Colon (tissue), 2 donors: ENCODE measurements around the gene KRT15.

ENCODE experiments used
- FAIRE-seq: peaks from 2 replicates; lab custom pipeline; 2012; peaks lifted over from hg19 to GRCh38; lab: Jason Lieb, UNC
- donor health status: control.
- donor health status: control.

KRT15 gene

DNA sequence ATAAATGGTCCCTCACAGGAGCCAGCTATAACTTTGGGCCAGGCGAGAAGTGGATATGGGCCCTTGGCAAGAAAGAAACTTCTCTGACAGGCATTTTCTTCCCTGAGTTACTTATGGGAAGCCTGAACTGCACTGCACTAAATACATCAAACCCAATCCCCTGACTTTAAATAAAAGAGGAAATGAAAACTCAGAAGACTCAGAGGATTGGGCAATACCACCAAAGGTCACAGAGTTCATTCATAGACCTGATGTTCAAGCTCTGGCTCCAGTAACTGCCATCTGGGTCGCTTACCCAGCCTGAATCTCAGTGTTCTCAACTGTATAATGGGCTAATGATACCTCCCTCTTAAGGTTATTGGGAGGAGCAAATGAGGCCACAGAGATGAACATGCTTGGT, 38.6 kb downstream of the KRT15 start:
- FAIRE-seq = no peak

DNA sequence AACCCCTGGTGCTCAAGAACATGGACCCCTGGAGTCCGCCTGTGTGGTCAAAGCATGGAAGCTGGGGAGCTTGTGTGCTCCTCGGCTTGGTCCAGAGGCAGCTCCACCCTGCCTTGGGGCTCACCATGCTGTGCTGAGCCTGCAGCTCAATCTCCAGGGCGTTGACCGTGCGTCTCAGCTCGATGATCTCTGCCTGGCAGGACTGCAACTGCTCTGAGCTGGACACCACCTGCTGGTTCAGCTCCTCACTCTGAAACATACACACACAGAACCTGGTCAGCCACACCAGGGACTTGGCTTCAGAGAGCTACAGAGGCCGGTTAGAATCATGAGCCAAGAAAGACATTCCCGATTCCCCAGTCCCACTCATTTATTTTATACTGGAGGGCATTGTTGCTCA, 40.5 kb downstream of the KRT15 start:
- FAIRE-seq = no peak

DNA sequence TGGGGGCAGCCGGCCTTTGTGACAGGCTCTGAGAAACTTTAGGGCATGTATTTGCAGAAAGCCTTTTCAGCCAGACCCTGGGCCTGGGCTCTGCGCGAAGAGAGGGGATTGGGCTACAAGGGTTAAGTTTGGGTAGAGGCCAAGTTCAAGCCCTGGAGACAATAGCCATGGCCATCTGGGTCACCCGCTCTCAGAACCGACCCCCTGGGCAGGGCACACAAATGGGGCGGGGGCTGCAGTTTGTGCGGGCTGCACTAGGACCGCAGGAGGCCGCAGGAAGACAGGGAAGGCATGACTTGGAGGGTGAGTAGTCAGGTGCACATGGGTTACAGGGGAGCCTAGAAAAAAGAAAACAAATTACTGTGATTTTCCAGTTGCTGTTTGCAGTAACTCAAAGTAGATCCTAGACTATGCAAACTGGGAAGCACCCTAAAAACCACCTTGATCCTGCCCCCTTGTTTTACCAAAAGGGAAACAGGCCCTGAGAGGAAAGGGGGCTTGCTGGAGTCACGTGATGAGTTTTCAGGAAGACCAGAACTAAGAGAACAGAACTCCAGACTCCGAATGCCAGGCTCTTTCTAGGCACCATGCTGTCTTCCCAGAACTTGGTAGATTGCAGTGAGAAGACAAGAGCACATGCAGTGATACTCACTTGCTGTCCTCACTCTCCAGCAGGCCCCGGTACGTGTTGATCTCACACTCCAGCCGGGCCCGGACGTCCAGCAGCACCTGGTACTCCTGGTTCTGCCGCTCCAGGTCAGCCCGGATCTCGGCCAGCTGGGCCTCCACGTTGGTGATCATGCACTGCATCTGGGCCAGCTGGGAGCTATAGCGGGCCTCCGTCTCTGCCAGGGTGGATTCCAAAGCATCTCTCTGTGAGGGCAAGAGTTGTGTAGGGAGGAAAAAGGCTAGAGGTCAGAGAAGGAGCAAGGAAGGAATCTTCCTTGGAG, 41.5 kb downstream of the KRT15 start:
- FAIRE-seq = no peak

DNA sequence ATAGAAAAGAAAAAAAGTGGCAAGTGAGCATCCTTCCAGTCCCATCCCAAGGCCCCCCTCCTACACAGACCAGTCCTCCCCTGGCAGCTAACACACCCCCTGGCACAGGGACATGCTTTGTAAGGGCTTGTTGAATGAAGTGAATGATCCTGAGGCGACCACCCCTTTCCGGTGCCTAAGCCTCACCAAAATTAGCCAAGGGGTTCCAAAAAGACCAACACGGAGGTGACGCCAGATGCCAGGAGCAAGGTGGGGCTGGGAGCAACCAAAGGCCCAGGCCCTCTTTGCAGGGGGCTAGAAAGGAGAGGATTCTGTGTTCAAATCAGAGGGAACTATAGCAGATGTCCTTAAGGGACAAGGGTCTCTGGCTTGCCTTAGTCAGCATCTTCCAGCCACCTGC, 43.3 kb downstream of the KRT15 start:
- no peak for FAIRE-seq

DNA sequence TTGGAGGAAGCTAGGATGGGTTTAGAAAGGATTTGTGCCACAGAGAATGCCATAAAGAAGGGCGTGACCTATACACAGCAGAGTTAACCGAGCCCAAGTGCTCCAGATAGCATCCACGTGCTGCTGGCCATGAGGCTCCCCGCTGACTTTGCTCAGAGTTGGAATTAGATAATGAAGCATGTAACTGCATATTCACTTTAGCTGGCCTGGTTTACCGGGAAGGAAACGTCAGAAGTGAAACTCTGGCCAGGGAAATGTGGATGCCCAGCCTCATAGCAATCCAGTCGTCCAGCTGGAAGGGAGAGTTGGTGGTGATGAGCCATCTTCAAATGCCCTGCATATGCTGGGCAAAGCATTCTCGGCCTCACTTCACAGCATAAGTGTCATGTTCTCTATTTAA, 43.8 kb downstream of the KRT15 start:
- no peak for FAIRE-seq

DNA sequence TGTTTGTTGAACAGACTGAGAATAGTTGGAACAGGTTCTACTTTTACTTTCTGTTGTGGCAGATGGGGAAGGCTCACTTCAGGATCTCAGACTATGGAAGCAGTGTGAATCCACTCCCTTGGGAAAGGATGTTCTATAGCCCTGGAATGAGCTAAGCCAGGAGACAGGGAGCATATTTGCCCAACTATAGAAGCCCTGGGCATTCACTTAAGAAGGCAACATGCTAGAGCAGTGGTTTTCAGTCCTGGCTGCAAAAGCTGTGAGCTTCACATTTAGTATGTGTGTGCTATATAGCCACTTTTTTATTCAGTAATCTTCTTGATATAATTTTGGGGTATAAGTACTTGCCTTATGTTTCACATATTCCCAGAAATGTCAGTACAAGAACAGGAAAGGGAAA, 50.3 kb downstream of the KRT15 start:
- no peak for FAIRE-seq

DNA sequence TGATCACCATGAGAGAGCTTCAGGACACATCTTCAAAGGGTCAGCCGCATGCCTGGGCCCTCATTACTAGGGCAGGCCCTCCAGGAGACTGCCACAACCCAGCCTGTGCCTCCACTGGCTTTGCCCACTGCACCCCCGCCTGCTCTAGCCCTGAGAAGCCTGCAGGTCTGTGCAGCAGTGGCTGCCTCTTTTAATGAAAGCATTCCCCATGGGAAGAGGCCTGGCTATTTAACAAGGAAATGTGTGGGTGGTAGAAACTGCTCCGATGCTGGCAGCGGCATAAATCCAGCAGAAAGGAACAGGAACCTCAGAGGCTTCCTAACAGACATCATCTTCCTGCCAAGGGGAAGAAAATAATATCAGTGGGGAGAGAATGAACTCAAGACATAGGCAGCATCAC, 51.1 kb downstream of the KRT15 start:
- no peak for FAIRE-seq

DNA sequence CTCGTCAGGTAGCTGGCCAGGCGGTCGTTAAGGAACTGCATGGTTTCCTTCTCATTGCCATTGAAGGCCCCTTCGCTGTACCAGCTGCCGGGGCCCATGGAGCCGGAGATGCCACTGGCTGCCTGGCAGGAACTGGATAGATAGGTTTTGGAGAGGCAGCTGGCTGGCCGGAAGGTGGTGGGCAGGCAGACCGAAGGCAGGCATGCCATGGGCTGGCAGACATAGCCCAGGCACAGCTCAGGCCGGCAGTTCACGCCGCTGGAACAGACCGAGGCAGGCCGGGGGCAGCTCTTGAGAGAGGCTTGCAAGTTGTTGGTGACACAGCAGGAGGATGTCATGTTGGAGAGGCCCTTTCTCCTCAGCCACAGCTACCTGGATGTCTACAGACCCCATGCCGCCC, 51.7 kb downstream of the KRT15 start, which contains the start of gene KRT32:
Gene KRT32, minus strand, starts transcription at position 399 of the 400 bp plus-strand sequence. Its CDS starts 61 bp downstream, at position 338.
- FAIRE-seq = no peak

DNA sequence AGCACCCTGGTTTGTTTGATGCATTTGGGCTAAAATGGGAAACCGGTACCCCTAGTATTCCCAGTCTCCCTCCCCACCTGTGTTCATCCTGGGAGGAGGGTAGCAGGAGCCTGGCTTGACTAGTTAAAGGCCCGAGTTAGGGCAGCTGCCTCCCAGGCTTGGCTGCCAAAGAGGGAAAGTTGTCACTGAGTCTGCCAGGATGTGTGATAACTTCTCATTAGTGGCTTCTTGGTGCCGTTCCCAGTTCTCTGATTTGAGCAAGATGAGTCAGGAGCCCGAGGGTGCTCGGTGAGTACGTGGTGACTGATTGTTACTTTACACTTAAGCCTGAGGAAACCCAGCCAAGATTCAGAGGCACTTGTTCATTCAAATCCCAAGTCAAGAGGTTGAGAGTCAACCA, 54.0 kb downstream of the KRT15 start:
- no peak for FAIRE-seq

DNA sequence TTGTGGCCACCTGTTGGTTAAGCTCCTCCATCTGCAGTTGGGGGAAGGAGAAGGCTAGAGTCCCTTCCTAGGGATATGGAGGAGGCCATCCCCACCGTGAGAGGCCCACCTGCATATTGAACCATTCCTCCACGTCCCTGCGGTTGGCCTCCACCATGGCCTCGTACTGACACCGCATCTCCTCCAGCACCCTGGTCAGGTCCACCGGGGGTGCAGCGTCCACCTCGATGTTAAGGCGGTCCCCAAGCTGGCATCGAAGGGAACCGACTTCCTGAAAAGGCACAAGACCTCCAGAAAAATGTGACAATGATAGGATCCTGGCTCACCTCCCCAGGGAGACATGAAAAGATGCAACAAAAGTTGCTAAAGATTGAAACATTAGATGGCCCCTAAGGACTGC, 54.5 kb downstream of the KRT15 start:
- no peak for FAIRE-seq

DNA sequence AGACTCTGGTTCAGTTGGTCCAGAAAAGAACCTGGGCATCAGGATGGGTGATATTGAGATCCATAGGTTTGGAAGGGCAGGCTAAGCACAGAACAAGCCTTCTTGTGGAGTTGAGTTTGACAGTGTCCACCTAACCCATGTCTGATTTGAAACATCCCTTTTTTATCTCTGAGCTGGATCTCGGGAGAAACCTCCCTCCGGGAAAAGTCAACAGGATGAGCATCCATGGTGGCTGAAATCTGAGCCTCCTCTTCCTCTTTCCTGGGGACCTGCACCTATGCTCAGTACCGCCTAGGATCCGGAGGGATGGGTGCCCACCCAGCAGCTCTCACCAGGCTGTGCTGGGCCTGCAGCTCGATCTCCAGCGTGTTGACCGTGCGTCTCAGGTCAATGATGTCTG, 54.9 kb downstream of the KRT15 start:
- FAIRE-seq = no peak
